Activated CD4-positive, alpha-beta T cell treated with anti-CD3 and anti-CD28 coated beads, Interleukin-2, amount 50 U/mL, for 1 hour (primary cell): ENCODE results near the gene DYNC1I1.

Experiments used
- DNase-seq: peaks from one replicate; pipeline ENCODE4 v3.0.0-alpha.2; 2020

DYNC1I1 gene

DNA sequence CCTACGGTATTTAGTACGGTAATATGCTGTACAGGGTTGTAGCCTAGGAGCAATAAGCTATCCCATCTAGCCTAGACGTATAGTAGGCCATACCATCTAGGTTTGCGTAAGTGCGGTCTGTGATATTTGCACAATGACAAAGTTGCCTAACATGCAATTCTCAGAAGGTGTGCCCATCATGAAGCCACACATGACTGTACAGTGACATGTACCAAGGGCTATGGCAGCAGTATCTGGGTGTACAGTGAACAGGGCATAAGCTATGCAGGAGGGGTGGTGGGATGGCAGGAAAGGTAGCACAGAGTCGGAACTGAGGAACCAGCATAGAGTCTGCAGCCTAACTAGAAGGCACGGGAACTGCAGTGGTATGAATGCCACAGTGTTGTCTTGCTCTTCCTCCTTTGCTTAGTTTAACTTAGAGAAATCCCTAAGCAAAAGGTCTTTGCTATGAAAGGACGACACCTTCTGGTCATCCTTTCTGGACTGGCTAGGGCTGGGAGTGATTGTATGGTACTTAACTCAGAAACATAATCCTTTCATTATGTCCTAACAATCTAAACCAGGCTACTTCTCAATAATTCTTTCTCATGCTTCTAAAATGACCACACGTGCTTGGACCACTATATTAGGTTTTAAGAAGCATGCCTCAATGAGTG is 93.5 kb downstream of the DYNC1I1 start:
- no peak for DNase-seq

DNA sequence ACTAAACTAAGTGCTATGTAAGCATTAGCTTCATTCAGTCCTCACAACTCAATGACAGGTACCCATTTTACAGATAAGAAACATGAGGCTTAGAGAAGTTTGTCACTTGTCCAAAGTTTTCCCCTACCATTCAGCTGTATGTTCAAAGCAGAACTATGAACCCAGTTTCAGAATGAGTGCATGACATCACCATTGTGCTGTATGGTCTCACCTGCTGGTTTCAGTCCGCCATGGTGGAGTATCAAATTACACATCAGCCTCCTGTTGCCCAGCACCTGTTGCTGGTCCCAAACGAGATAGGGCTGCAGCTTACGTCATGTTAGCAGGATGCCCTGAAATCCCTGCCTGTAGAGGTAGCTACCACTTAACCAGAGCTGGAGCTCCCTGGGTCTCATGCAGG is 95.0 kb downstream of the DYNC1I1 start:
- no peak for DNase-seq

DNA sequence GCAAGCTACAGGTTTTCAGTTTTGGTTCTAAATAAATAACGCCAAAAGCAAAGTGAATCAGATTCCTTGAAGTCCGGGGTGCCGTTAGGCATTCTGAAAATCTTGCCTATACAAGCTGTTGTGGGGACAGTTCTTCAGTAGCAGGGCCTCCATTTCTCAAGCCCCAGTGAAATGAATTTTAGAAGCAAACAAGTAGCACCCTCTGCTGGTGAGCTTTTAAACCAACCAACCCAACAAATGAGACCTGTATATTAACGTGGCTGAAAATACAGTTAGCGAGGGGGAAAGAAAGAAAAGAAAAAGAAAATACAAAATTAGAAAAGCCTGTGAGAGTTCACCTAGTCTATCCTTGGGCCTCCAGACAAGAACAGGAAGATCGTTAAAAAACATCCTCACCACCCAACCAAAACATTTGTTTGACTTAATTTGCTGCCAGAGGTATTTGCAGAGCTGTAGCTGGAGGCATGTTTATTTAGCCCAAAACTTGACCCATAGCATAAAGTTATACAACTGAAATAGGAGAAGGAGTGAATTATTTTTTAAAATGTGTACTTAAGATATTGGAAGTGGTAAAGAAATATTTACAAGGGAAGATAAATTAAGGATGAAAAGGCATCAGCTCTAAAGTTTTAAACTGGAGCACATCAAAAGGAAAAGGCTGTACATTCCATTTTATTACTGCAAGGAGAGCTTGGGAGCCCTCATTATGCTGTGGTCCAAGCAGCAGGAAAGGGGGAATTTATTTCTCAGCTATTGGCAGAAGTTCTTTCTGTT is 98.9 kb downstream of the DYNC1I1 start:
- no peak for DNase-seq

DNA sequence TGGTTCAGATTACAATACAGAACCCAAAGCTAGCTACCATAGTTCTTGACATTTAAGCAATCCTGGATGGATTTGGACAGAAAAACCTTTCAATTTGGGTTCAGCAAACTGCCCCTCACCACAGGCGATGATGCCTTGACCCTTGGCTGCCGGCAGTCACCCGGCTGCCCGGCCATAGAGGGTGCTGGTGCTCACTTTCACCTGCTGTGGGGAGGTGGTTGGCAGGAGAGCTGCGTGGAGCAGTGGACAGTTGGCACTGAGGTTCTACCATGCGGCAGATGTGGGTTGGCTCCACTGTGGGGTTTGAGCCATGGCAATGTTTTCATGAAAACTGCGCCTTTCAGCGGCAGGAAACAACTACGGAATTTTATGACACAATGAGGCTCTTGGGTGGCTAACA is 99.5 kb downstream of the DYNC1I1 start:
- DNase-seq, result no peak

DNA sequence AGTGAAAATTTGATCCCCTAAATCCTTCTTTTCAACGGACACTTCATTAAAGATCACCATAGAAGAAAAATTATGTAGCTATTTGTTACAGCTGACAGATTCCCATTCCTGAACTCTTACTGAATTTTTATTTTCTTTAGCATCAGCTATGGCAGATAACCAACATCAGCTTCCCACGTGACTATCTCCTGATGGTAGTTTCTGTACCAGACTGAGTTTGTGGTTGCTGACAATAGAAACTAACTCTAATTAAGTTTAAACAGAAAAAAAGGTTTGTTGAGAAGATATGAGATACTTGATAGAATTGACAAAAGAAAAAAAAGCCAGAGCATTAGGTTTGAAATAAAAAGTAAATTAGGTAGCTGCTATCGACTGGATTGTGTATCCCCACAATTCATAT is 101.8 kb downstream of the DYNC1I1 start:
- DNase-seq, result no peak

DNA sequence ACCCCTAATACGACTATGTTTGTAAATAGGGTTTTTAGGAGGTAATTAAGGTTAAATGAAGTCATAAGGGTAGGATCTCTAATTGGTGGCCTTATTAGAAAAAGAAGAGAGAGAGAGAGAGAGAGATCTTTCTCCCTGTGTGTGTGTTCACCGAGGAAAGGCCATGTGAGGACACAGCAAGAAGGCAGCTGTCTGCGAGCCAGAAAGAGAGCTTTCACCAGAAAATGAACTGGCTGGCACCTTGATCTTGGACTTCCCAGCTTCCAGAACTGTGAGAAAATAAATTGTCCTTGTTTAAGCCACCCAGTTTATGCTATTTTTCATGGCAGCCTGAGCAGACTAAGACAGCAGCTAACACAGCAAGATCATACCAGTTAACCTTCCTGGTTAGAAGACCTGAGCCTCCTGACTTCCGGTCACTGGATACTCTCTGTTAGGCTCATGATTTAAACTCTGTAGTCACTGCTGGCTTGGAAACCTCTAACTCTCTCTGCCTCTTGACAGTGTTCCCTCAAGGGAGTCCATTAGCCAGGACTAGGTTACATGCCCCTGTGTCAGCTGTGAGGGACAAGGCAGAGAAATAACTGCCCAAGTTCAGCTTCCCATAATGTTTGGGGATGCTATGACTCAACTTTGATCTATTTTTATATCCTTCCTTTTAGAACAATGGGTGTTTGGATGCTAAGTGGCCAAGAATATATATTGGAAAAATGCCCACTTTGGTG is 102.3 kb downstream of the DYNC1I1 start:
- no peak for DNase-seq

DNA sequence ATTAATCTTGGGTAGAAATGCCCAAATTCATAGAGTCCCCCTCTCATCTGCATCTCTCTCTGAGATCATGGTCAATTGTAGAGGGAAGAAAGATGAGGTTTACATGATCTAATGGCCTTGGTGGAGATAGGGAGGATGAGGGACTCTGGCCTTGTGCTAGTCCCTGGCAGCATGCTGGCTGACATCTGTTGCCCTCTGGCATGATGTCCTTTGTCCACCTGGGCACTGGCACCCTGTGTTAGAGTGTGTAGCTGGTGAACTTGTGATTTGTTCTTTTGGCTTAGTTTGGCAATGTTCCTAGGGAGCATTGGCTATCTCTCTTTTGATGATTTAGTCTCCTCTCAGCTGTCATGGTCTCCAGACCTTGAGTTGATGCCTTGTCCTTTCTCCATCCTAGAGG is 103.2 kb downstream of the DYNC1I1 start:
- DNase-seq, result no peak

DNA sequence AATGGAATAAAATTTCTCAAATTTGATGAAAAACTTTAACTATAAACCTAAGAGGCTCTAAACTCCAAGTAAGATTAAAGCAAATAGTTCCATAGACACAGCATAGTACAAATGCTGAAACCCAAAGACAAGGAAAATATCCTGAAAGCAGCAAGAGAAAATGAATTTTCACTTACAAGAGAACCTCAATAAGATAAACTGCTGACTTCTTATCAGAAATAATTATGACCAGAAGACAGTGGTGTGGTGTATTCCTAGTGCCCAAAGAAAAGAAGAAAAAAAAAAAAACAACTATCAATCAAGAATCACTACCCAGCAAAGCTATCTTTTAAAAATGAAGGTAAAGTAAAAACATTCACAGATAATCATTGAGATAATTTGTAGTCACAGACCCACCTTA is 106.3 kb downstream of the DYNC1I1 start:
- no peak for DNase-seq

DNA sequence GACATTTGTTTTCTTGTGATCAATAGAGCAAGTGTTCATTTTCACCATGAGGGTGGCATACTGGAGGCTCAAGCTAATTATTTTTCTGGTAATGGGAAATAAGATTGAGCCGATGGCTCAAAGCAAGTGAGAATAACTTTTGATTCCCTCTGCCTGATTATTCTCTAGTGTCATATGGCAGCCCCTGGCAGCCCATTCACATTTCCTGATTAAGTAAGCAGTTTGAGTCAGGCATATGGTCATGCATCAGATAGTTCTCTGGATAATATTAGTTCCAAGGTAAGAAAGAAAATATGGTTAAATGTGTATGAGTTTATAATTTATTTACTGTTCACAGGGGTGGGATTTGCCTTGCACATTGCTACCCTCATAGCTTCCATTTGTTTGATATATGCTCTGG is 109.2 kb downstream of the DYNC1I1 start:
- DNase-seq, result no peak

DNA sequence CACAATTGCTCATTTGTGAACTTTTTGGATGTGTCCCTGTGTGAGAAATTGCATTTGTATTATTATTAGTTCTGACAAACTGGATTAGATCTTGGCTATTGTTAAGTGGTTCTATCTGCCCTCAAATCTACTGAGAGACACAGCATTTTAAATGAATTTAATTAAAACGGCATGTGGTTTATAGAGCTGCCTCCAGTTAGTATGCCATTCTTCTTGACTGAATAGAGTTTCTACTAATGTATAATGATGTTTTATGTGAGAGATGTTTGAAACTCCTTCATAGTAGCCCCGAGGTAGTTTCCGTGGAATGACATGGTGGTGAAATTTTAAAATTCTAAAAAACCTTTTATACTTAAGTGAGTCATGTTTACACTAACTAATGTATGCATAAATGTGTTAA is 110.9 kb downstream of the DYNC1I1 start:
- DNase-seq, result no peak

DNA sequence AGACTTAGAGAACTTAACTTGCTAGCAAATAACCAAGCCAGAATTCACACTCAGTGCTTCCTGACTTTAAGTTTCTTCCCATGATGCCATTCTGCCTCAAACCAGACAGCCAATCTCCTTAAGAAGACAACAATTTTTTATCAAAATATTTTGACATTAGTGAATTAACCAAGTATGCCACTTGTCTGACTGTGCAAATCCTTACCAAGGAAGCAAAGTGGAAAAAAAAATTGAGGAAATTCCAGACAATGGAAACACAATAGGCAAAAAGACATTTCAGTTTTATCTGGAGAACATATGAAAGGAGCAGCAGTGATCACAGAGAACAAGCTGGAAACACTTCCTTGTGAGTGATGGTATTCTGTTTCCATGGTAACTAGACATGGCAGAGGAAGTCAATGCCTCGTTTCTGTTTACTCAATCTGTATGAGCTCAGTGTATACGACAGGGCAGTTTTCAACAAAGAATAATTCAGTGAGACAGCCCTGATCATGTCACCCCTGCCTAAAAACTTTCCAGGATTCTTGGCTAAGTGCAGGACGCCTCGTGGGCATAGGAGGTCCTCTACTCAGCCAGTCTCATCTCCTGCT is 114.2 kb downstream of the DYNC1I1 start:
- no peak for DNase-seq

DNA sequence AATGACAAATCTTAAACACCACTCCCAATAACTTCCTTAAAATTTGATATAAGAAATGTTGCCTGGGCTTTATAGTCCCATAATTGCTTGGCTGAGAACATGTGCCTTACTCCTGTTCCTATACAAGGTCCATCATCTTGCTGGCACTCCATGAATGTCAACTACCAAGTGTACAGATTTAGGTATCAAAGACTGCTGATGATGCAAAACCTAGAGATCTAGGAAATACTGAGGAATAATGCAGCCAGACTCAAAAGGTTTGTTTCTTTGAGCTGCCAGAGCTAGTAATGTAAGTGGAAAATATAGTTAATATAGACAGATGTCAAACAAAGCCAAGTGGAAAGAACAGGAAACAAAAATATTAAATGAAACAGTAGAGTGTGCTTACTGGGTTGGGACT is 121.1 kb downstream of the DYNC1I1 start:
- no peak for DNase-seq

DNA sequence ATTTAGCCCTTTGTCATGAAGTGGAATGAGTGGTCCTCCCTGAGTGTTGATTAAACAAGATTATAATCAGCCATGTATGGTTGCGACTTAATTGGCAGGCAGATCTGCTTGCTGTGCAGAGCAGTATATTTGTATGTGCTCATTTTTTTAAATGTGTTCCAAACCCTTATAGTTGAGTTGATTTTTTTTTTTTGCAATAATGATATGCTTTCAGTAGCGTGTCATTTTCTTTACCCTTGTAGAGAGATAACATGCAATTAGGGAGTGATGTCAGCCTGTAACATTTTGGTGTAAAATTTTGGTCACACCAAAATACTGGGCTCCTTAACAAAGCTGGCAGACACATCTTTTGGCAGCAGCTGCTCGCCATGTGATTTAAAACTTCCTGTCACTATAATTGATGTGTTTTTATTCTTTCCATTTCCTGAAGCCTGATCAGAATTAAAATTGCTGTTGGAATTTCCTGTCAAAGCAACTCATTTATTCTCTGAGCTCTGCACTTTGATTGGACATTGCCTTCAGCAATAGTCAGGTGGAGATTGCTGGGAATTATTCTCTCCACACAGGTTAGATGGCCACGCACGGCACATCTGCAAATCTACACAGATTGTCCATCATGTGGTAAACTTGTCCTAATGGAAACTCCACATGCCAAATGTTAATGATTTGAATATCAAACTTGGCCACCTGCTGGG is 125.3 kb downstream of the DYNC1I1 start:
- no peak for DNase-seq

DNA sequence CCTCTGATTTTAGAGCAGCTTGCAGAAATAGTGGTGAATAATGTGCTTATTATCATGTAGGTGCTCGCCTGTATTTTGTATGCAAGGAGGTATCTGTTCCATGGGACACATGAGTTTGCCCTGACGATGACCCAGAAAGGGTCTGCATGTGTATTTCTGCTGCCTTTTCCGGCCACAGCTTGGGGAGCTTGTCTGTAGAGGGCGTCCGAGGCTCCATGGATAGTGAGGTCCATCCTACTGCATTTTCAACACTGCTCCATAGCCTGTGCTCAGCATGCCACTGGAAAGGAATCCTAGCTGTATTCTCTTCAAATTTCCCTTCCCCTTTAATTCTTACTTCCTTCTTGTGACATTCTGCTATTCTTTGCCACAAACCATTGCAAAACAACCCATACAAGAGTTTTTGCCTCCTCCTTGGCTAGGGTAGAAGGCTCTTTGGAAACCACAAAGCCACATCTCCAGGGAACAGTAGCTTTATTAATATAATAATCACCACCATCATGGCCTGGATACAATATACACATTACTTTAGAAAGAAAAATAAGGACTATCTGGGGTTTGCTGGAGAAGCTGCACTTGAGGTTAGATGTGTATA is 127.7 kb downstream of the DYNC1I1 start:
- DNase-seq, result no peak

DNA sequence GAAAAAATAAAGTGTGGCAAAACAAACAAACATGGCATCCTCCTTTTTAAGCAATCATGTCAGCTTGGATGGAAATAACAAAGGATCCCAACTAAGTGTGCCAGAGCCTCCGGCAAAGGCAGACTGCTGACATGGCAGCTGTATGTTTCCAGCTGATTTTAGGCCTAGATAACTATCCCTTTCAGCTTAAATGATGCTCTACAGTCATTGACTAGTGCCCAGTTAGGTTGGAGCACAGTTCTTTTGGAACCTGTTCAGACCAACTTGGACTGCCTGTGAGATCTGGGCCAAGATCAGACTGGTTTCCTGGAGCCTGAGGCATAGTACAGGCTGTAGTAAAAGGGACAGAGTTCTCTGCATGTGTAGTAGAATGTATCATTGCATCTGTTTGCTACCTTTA is 128.7 kb downstream of the DYNC1I1 start:
- DNase-seq, result no peak

DNA sequence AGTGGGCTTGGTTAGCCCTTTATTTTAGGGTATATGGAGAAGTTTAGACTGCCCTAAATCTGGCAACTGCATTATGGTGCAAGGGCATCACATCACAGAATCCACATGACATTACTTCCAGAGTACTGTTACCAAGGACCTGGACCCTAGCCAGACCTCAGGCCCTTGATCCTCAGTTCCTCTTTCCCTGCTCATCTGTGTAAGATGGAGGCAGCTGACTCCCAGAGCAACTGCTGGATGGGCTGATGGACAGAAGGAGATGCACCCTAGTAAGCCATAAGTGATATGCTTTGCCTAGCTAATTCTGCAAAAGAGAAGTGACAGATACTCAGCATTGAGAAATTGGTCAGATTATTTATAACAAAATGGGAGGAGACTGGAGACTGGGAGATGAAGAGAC is 131.7 kb downstream of the DYNC1I1 start:
- no peak for DNase-seq

DNA sequence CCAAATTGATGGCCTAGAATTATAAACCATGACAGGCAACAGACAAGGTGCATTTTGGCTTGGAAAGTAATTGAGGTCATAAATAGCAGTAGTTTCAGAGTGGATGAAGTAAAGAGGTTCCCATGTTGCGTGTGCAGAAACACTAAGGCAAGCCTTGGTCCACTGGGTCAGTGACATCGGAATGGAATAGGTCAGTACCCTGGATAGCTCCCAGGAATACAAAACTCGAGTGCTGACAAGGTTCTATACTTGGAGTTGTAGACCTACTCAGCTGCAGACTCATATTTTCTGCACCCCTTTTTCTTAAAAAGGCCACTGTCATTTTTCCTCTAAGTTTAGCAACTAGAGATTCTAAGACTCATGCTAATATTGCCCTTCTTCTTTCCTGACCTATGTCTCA is 132.8 kb downstream of the DYNC1I1 start:
- DNase-seq, result no peak

DNA sequence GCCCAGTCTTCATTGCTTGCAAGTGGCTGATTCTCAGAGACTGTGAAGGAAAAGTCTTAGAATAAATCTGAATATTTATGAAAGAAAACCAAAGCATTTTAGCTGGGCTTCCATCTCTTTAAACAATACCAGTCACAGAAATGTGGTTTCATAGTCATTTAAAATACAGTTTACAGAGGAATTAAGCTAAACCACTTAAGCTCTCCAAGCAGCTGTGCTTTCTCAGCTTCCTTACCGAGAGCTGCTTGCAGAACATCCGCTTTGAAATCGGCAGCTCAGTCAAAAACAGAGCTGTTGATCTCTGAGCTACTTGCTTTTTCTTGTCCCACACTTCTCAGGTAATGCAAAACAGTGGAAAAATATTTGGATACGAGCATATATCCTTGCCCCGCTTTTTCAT is 134.5 kb downstream of the DYNC1I1 start:
- no peak for DNase-seq

DNA sequence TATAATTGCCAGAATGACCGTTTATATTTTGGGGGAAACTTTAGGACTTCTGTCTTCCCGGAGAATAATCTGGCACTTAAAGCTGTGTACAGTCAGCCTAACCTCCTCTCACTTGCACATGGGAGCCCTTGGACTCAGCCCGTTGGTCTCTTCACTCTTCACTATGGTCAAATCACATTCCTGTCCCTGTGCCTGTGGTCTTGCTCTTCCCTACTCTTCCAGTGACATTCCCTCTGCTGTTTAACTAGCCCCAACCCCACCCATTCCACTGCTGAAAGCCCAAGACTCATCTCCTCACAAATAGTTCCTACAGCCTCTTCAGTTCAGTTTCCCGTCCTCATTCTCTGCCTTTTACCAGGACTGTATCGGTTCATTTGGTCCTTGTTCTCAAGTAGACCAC is 135.0 kb downstream of the DYNC1I1 start:
- DNase-seq, result no peak

DNA sequence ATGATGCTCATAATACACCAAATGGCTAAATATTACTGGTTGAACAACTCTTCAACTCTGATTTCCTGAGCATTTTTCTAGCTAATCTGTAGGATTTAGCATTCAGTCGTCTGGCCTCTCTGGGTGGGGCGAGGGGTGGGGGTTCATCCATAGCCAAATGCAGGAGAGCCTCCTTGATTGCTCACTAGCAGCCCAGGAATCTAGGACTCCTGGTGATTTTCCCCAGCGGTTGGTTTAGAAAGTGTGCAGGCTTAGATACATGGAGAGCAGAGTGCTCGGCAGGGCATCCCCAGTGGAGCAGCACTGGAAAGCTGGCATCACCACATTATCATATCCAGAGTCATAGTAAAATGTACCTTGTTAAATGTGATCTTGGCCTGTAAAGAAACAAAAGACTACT is 136.1 kb downstream of the DYNC1I1 start:
- no peak for DNase-seq

DNA sequence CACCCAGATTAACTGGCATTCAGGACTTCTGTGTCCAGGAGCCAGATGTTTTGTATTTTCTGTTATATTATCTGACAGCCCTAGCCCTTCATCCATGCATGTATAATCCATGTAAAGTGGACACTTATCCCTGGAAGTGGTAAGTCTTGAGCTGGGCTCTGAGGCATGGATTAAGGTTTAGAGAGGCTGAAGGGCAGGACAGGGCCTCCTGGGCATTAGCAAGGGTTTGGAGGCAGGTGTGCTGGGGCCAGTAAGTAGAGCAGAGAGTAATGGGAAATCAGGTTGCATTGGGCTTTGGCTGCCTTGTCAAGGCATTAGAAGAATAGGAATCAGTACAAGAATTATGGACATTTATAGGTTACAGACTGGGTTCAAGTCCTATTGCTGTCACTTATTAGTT is 138.0 kb downstream of the DYNC1I1 start:
- DNase-seq, result no peak

DNA sequence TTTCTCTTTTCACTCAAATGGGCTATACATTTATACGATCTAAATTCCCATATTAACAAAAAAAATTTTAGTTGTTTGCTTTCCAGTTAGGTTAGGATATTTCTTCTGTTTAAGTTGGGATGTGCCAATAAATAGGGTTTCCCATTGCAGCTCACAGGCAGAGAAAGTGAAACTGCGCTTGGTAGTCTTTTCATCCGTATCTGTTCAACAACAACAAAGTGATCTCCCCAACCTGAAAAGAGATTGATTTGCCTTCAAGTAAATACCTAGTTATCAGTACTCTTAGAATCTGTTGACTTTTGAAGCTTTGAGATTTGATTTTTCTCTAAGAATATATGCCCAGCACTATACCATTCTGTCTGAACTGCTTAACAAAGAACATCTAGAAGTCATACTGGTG is 143.4 kb downstream of the DYNC1I1 start:
- DNase-seq, result no peak
